Measurements from ENCODE around the gene ATOX1. TPM values are rescaled to one million over a fixed set of nuclear protein-coding genes. Genes with fewer than 3 reads are reported as not detected.
A peak's percentile ranks its signal among the peaks of the same experiment; 100 is the strongest.

Gene ATOX1
- total and polyA plus RNA-seq, 2 of the 13 experiments (the other 11 are each of a cell fraction or from before 2014, with no cell fraction given), result 62.4 to 124 TPM

DNA sequence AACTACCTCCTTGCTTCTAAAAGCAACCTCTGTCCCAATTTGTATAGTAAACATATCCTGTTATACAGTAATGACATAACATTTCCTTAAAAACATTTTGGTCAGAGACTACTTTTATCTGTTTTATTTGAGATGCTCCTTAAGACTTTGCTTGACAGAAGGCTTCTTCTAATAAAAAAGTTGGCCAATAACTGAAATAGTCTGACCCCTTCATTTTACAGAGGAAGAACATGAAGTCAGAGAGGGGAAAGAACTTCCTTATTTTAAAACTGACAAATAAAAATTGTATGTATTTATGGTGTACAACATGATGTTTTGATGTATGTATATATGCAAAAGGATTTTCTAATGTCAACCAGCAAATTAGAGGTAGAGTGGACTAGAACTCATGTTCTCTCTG, 35.9 kb downstream of the ATOX1 start:
- Histone ChIP-seq H3K9me3 (ENCODE audit: low read length) (no peaks in the 10 kb centered on the region), H3K4me3 (replicated peaks in 1 of 3; ENCODE audit: insufficient read depth in 1 of 3, low read depth in 2 of 3, low read length in 3 of 3) (no peak overlapping the region), H3K27ac (ENCODE audit: extremely low read length, insufficient read depth, low read length) (no peak overlapping the region), H3K4me2 (ENCODE audit: low read depth, low read length) (no peak overlapping the region), H3K36me3 (replicated peaks in 1 of 2; ENCODE audit: control insufficient read depth in 1 of 2, insufficient read depth in 2 of 2, low read length in 2 of 2) (no peaks in the 10 kb centered on the region), H3K27me3 (ENCODE audit: control insufficient read depth in 1 of 2, insufficient read depth in 2 of 2, low read length in 2 of 2) (no peaks in the 10 kb centered on the region), H4K20me1 (ENCODE audit: insufficient read depth, low read length) (no peaks in the 10 kb centered on the region), H3K79me2 (ENCODE audit: insufficient read depth, low read length) (no peaks in the 10 kb centered on the region), H2AFZ (ENCODE audit: low read length) (no peak overlapping the region), H3K4me1 (ENCODE audit: insufficient read depth, low read length) (no peaks in the 10 kb centered on the region), H3K9ac (ENCODE audit: insufficient read depth, low read depth, low read length) (no peak overlapping the region)
- ChIA-PET POLR2A (no interaction called here), CTCF (ENCODE audit: low intra/inter-chr PET ratio, low total read pairs) (no interaction called here)
- FAIRE-seq (no peak), ATAC-seq (no peak), DNase-seq (ENCODE audit: low spot score) (no peak)
- intact Hi-C loops (cut with micrococcal nuclease; ENCODE audit: unreplicated experiment) (no loop called here), in situ Hi-C loops (cut with HindIII; ENCODE audit: extremely low pct_ligation_motif_present, low pct_unique_long_range_greater_than_20kb) (no loop called here)
- TF ChIP-seq ZNF101 (CRISPR knock-in tag; IDR thresholded peaks at IDR 0.05; ENCODE audit: borderline replicate concordance, low read depth), result no peak
- no peak for TF ChIP-seq SP4 (CRISPR knock-in tag; IDR thresholded peaks at IDR 0.05)
- no peak for TF ChIP-seq ZNF44 (CRISPR knock-in tag; IDR thresholded peaks at IDR 0.05)
- TF ChIP-seq, protein P1, sequence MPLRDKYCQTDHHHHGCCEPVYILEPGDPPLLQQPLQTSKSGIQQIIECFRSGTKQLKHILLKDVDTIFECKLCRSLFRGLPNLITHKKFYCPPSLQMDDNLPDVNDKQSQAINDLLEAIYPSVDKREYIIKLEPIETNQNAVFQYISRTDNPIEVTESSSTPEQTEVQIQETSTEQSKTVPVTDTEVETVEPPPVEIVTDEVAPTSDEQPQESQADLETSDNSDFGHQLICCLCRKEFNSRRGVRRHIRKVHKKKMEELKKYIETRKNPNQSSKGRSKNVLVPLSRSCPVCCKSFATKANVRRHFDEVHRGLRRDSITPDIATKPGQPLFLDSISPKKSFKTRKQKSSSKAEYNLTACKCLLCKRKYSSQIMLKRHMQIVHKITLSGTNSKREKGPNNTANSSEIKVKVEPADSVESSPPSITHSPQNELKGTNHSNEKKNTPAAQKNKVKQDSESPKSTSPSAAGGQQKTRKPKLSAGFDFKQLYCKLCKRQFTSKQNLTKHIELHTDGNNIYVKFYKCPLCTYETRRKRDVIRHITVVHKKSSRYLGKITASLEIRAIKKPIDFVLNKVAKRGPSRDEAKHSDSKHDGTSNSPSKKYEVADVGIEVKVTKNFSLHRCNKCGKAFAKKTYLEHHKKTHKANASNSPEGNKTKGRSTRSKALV (CRISPR knock-in tag; IDR thresholded peaks at IDR 0.05), result no peak
- BruUV-seq (replicated peaks), result no TSS peak

DNA sequence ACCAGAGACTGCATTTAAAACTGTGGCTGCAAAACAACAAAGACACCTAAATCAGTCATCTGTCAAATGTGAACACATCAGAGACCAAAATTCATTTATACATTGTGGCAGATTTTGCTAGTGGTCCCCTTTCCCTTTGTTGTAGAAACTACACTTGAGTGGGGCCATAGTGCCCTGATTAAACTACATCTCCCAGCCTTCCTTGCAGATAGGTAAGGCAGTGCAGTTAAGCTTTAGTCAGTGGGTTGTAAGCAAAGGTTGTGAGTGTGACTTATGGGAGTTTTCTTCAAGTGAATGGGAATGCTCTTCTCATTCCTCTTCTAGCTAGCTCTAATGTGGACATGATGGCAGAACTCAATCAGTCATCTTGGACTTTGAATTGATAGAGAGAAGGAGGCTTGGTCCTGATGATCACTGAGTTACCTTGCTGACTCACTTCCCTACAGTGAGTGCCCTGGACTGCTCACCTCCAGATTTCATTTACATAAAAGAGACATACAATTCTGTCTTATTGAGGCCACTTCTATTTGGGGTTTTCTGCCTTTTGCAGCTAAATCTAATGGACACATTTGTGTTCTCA, 36.5 kb downstream of the ATOX1 start:
- DNase-seq (ENCODE audit: low spot score) (no peak), FAIRE-seq (no peak), ATAC-seq (no peak)
- Histone ChIP-seq H3K9ac (ENCODE audit: insufficient read depth, low read depth, low read length) (no peak overlapping the region), H2AFZ (ENCODE audit: low read length) (no peak overlapping the region), H3K36me3 (replicated peaks in 1 of 2; ENCODE audit: control insufficient read depth in 1 of 2, insufficient read depth in 2 of 2, low read length in 2 of 2) (no peaks in the 10 kb centered on the region), H3K79me2 (ENCODE audit: insufficient read depth, low read length) (no peaks in the 10 kb centered on the region), H3K4me2 (ENCODE audit: low read depth, low read length) (no peak overlapping the region), H3K4me1 (ENCODE audit: insufficient read depth, low read length) (no peaks in the 10 kb centered on the region), H3K27ac (ENCODE audit: extremely low read length, insufficient read depth, low read length) (no peak overlapping the region), H3K9me3 (ENCODE audit: low read length) (no peaks in the 10 kb centered on the region), H4K20me1 (ENCODE audit: insufficient read depth, low read length) (no peaks in the 10 kb centered on the region), H3K4me3 (replicated peaks in 1 of 3; ENCODE audit: insufficient read depth in 1 of 3, low read depth in 2 of 3, low read length in 3 of 3) (no peak overlapping the region), H3K27me3 (ENCODE audit: control insufficient read depth in 1 of 2, insufficient read depth in 2 of 2, low read length in 2 of 2) (no peaks in the 10 kb centered on the region)
- ChIA-PET POLR2A (no interaction called here), CTCF (ENCODE audit: low intra/inter-chr PET ratio, low total read pairs) (no interaction called here)
- no TSS peak for BruUV-seq (replicated peaks)
- TF ChIP-seq THAP11 (CRISPR knock-in tag; IDR thresholded peaks at IDR 0.05) (peak; percentile 60), RXRA (CRISPR knock-in tag; IDR thresholded peaks at IDR 0.05) (no peak), ZNF678 (CRISPR knock-in tag; IDR thresholded peaks at IDR 0.05) (no peak)
- in situ Hi-C loops (cut with HindIII; ENCODE audit: extremely low pct_ligation_motif_present, low pct_unique_long_range_greater_than_20kb), result no loop called here
- intact Hi-C loops (cut with micrococcal nuclease; ENCODE audit: unreplicated experiment), result no loop called here

All from HepG2 (cell line).